SJSA1 (cell line): Measurements from ENCODE around the gene MOB3B. TPM values are rescaled to one million over a fixed set of nuclear protein-coding genes. Genes with fewer than 3 reads are reported as not detected.

ENCODE experiments used
- DNase-seq, 2 experiments: peaks; one replicate each; pipeline ENCODE4 v3.0.0-alpha.2; 2015 to 2020; ENCODE audit warnings: low spot score in 2 of 2, low read depth in 1 of 2
- H3K27ac ChIP-seq: fragments of 250-450 bp; sonication (Bioruptor Pico); 2 replicates; pipeline ENCODE4 v1.5.1; 2020; ENCODE audit warnings: mild to moderate bottlenecking, moderate library complexity
- H3K27me3 ChIP-seq: fragments of 250-450 bp; sonication (Bioruptor Pico); replicated peaks from 2 replicates; pipeline ENCODE4 v1.5.1; 2020; ENCODE audit warnings: mild to moderate bottlenecking, moderate library complexity
- H3K36me3 ChIP-seq: fragments of 250-450 bp; sonication (Bioruptor Pico); 2 replicates; pipeline ENCODE4 v1.5.1; 2020; ENCODE audit warnings: mild to moderate bottlenecking
- H3K4me1 ChIP-seq: fragments of 250-450 bp; sonication (Bioruptor Pico); replicated peaks from 2 replicates; pipeline ENCODE4 v1.6.1; 2021; ENCODE audit warnings: mild to moderate bottlenecking
- H3K4me3 ChIP-seq: fragments of 250-450 bp; sonication (Bioruptor Pico); 2 replicates; pipeline ENCODE4 v1.5.1; 2020; ENCODE audit warnings: mild to moderate bottlenecking
- H3K9me3 ChIP-seq: fragments of 250-450 bp; sonication (Bioruptor Pico); replicated peaks from 2 replicates; pipeline ENCODE4 v1.5.1; 2020; ENCODE audit warnings: mild to moderate bottlenecking
- total RNA-seq: library from RNA; depleted of rRNA; stranded (reverse); fragments of >200 nt; shearing (Covaris generic); gene quantifications from 2 replicates; pipeline ENCODE4 v1.2.3, GENCODE V29; 2014

MOB3B gene
- total RNA-seq, 1 experiment from 2014 or later, result not detected

- H3K27me3 ChIP-seq, result no peaks in the 10 kb centered on the region
- H3K4me1 ChIP-seq, result no peaks in the 10 kb centered on the region
- no peak overlapping the region for H3K27ac ChIP-seq
- DNase-seq, result no peak
- H3K9me3 ChIP-seq, result no peaks in the 10 kb centered on the region
- no peak overlapping the region for H3K4me3 ChIP-seq
- H3K36me3 ChIP-seq, result no peaks in the 10 kb centered on the region
Observed at GRCh38 chr9:27361492-27361891, 168.1 kb downstream of the MOB3B start.

GRCh38 chr9:27359763-27360162 is 169.9 kb downstream of the MOB3B start:
- H3K9me3 ChIP-seq, result no peaks in the 10 kb centered on the region

GRCh38 chr9:27358007-27358406 is 171.6 kb downstream of the MOB3B start:
- Histone ChIP-seq H3K4me3 (no peak overlapping the region), H3K27ac (no peak overlapping the region), H3K36me3 (no peaks in the 10 kb centered on the region), H3K9me3 (no peaks in the 10 kb centered on the region), H3K4me1 (no peaks in the 10 kb centered on the region), H3K27me3 (no peaks in the 10 kb centered on the region)
- no peak for DNase-seq

More at GRCh38 chr9:27359763-27360162, 169.9 kb downstream of the MOB3B start:
- H3K4me3 ChIP-seq, result no peak overlapping the region
- no peaks in the 10 kb centered on the region for H3K36me3 ChIP-seq
- no peak for DNase-seq
- H3K27ac ChIP-seq, result no peak overlapping the region
- no peaks in the 10 kb centered on the region for H3K4me1 ChIP-seq
- no peaks in the 10 kb centered on the region for H3K27me3 ChIP-seq

- Histone ChIP-seq H3K9me3 (no peaks in the 10 kb centered on the region), H3K4me3 (no peak overlapping the region), H3K36me3 (no peaks in the 10 kb centered on the region), H3K27ac (no peak overlapping the region), H3K4me1 (no peaks in the 10 kb centered on the region), H3K27me3 (no peaks in the 10 kb centered on the region)
- no peak for DNase-seq
Observed at GRCh38 chr9:27356446-27356845, 173.2 kb downstream of the MOB3B start.

- no peaks in the 10 kb centered on the region for H3K36me3 ChIP-seq
- DNase-seq, result no peak
- no peak overlapping the region for H3K4me3 ChIP-seq
- H3K4me1 ChIP-seq, result no peaks in the 10 kb centered on the region
- H3K27me3 ChIP-seq, result no peaks in the 10 kb centered on the region
- H3K9me3 ChIP-seq, result no peaks in the 10 kb centered on the region
- H3K27ac ChIP-seq, result no peak overlapping the region
Observed at GRCh38 chr9:27355166-27355565, 174.4 kb downstream of the MOB3B start.

GRCh38 chr9:27353474-27354229 is 176.0 kb downstream of the MOB3B start:
- H3K27me3 ChIP-seq, result no peaks in the 10 kb centered on the region
- H3K4me1 ChIP-seq, result no peaks in the 10 kb centered on the region
- H3K36me3 ChIP-seq, result no peaks in the 10 kb centered on the region
- no peaks in the 10 kb centered on the region for H3K9me3 ChIP-seq
- no peak for DNase-seq
- H3K4me3 ChIP-seq, result no peak overlapping the region
- no peak overlapping the region for H3K27ac ChIP-seq

- no peaks in the 10 kb centered on the region for H3K27me3 ChIP-seq
- DNase-seq, result no peak
- no peaks in the 10 kb centered on the region for H3K36me3 ChIP-seq
- no peak overlapping the region for H3K4me3 ChIP-seq
- no peaks in the 10 kb centered on the region for H3K9me3 ChIP-seq
- no peak overlapping the region for H3K27ac ChIP-seq
- H3K4me1 ChIP-seq, result no peaks in the 10 kb centered on the region
Observed at GRCh38 chr9:27353166-27353473, 176.5 kb downstream of the MOB3B start.

GRCh38 chr9:27352457-27353165 is 177.0 kb downstream of the MOB3B start:
- Histone ChIP-seq H3K36me3 (no peaks in the 10 kb centered on the region), H3K27me3 (no peaks in the 10 kb centered on the region), H3K4me3 (no peak overlapping the region), H3K4me1 (no peaks in the 10 kb centered on the region), H3K27ac (no peak overlapping the region), H3K9me3 (no peaks in the 10 kb centered on the region)
- DNase-seq, result no peak

GRCh38 chr9:27351438-27351837 is 178.2 kb downstream of the MOB3B start:
- no peaks in the 10 kb centered on the region for H3K4me1 ChIP-seq
- no peaks in the 10 kb centered on the region for H3K27me3 ChIP-seq
- no peak for DNase-seq
- H3K27ac ChIP-seq, result no peak overlapping the region
- H3K36me3 ChIP-seq, result no peaks in the 10 kb centered on the region
- H3K9me3 ChIP-seq, result no peaks in the 10 kb centered on the region
- H3K4me3 ChIP-seq, result no peak overlapping the region

- Histone ChIP-seq H3K36me3 (no peaks in the 10 kb centered on the region), H3K4me3 (no peak overlapping the region), H3K27ac (no peak overlapping the region), H3K9me3 (no peaks in the 10 kb centered on the region), H3K4me1 (no peaks in the 10 kb centered on the region), H3K27me3 (no peaks in the 10 kb centered on the region)
- DNase-seq, result no peak
Observed at GRCh38 chr9:27350382-27350976, 179.1 kb downstream of the MOB3B start.

GRCh38 chr9:27349698-27350080 is 179.9 kb downstream of the MOB3B start:
- no peaks in the 10 kb centered on the region for H3K4me1 ChIP-seq
- no peaks in the 10 kb centered on the region for H3K9me3 ChIP-seq
- no peak overlapping the region for H3K4me3 ChIP-seq
- H3K36me3 ChIP-seq, result no peaks in the 10 kb centered on the region
- DNase-seq, result no peak
- H3K27ac ChIP-seq, result no peak overlapping the region
- no peaks in the 10 kb centered on the region for H3K27me3 ChIP-seq

- Histone ChIP-seq H3K4me1 (no peaks in the 10 kb centered on the region), H3K36me3 (no peaks in the 10 kb centered on the region), H3K27me3 (no peaks in the 10 kb centered on the region), H3K9me3 (no peaks in the 10 kb centered on the region), H3K4me3 (no peak overlapping the region), H3K27ac (no peak overlapping the region)
- DNase-seq, result no peak
Observed at GRCh38 chr9:27348785-27349697, 180.6 kb downstream of the MOB3B start.

GRCh38 chr9:27347889-27348288 is 181.7 kb downstream of the MOB3B start:
- no peaks in the 10 kb centered on the region for H3K4me1 ChIP-seq
- H3K4me3 ChIP-seq, result no peak overlapping the region
- H3K27me3 ChIP-seq, result no peaks in the 10 kb centered on the region
- H3K27ac ChIP-seq, result no peak overlapping the region
- H3K36me3 ChIP-seq, result no peaks in the 10 kb centered on the region
- no peaks in the 10 kb centered on the region for H3K9me3 ChIP-seq
- DNase-seq, result no peak
